Measurements from ENCODE around the gene TWIST2. TPM values are rescaled to one million over a fixed set of nuclear protein-coding genes. Genes with fewer than 3 reads are reported as not detected.

Gene TWIST2
- total RNA-seq, 1 donor from 2014 or later: 0.46 TPM

DNA sequence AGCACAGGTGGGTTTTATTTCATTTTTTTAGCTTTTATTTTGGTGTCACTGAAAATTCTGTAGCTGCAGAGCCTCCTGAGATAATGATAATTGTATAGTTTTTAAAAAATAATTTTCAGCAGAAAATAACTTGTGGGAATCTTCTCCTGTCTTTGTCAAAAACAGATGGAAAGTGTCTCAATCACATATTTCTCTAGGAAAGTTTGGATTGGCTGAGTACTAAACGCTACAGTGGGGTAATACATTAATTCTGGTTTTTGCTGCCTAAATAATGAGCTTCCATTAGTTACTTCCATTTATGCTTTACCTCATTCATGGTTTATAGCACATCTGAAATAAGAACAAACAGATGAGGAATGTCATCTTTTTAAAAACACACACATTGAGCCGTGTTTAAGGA lies 2.2 kb downstream of the TWIST2 start:
- no peak for TF ChIP-seq CTCF (conservative IDR thresholded peaks at IDR 0.05; ENCODE audit: low read depth, low read length)
- no peak overlapping the region for H3K4me3 ChIP-seq (ENCODE audit: low read depth, low read length)
- no peak for DNase-seq (ENCODE audit: low read depth)

- no peak overlapping the region for H3K4me3 ChIP-seq (ENCODE audit: low read depth, low read length)
- no peak for TF ChIP-seq CTCF (conservative IDR thresholded peaks at IDR 0.05; ENCODE audit: low read depth, low read length)
- DNase-seq (ENCODE audit: low read depth): no peak
Observed at GRCh38 chr2:238851026-238851425, 3.1 kb downstream of the TWIST2 start.

DNA sequence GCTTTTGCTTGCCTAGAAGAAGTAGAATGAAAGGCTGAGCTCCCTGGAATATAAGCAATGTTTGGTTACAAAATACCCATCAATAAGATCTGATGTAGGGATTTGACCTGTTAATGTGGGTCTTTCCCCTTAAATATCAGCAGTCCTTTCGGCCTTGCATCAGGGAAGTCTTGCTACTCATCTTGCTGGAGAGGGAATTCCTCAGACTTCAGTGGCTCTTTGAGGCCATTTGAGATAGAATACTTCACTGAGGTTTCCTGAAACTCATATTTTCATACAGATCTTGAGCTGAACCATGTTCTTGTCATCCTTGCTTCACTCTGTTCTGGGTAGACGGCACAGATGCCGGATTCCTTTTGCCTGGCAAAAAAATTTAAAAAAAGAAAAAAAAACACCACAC lies 3.9 kb downstream of the TWIST2 start:
- no peak overlapping the region for H3K4me3 ChIP-seq (ENCODE audit: low read depth, low read length)
- no peak for DNase-seq (ENCODE audit: low read depth)
- TF ChIP-seq CTCF (conservative IDR thresholded peaks at IDR 0.05; ENCODE audit: low read depth, low read length): no peak

GRCh38 chr2:238852206-238852869 lies 4.5 kb downstream of the TWIST2 start:
- TF ChIP-seq CTCF (conservative IDR thresholded peaks at IDR 0.05; ENCODE audit: low read depth, low read length): no peak
- DNase-seq (ENCODE audit: low read depth): no peak
- no peak overlapping the region for H3K4me3 ChIP-seq (ENCODE audit: low read depth, low read length)

DNA sequence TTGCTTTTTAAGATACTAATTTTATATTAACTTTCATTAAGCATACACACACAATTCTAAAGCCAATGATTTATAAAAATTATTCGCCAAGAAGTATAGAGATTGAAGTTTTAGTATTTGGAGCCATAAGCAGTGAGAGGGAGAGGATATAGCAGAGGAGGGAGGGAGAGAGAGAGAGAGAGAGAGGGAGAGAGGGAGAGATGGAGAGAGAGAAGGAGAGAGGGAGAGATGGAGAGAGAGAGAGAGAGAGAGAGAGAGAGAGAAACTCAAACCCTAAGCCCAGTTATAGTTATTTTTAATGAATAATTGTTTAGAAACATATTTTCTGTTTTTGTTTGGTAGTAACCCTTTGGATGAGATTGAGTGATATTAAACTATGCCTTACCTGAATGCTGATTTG lies 5.3 kb downstream of the TWIST2 start:
- DNase-seq (ENCODE audit: low read depth): no peak
- TF ChIP-seq CTCF (conservative IDR thresholded peaks at IDR 0.05; ENCODE audit: low read depth, low read length): no peak
- no peak overlapping the region for H3K4me3 ChIP-seq (ENCODE audit: low read depth, low read length)

- DNase-seq (ENCODE audit: low read depth): no peak
- no peak for TF ChIP-seq CTCF (conservative IDR thresholded peaks at IDR 0.05; ENCODE audit: low read depth, low read length)
- H3K4me3 ChIP-seq (ENCODE audit: low read depth, low read length): no peak overlapping the region
Observed at GRCh38 chr2:238853721-238854120, 5.8 kb downstream of the TWIST2 start.

DNA sequence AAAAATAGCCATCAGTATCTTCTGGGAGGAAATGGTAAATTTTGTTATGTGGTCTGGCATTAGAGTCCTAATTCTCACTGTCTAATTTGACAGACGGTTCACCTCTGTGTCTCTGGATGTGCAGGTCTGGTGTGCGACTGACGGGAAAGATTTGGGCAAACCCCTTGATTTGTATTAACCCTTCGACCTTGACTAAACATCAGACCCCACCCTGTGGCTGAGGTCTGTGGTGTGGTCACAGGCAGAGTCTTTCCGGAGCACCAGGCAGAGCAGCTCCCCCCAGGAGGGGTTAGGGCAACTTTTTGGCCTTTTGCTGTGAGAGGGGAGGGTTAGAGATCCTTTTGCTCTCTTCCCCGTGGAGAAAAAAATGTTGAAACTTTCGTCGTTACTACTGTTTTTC lies 6.4 kb downstream of the TWIST2 start:
- TF ChIP-seq CTCF (conservative IDR thresholded peaks at IDR 0.05; ENCODE audit: low read depth, low read length): no peak
- no peak overlapping the region for H3K4me3 ChIP-seq (ENCODE audit: low read depth, low read length)
- DNase-seq (ENCODE audit: low read depth): no peak

Data from epithelial cell of proximal tubule (primary cell).